Activated CD8-positive, alpha-beta memory T cell treated with anti-CD3 and anti-CD28 coated beads, Interleukin-2, amount 10 ng/mL, durations not matched to agents 7 days and 5 days (primary cell): ENCODE data around the gene TTL. TPM values are rescaled to one million over a fixed set of nuclear protein-coding genes. Genes with fewer than 3 reads are reported as not detected.
A peak's percentile ranks its signal among the peaks of the same experiment; 100 is the strongest.

Experiments
- ATAC-seq: fragments of 150-1000 bp; cut with Tn5 transposase; one replicate; pipeline ENCODE4 v1.10.0; 2021; ENCODE audit warnings: moderate library complexity
- CTCF ChIA-PET: fragments of 350-600 bp; sonication (Branson Sonifier 250); formaldehyde crosslinking; loops from one replicate; lab custom pipeline; 2021; ENCODE audit warnings: antibody characterized with exemption; lab: Charles Lee
- DNase-seq: peaks from one replicate; pipeline ENCODE4 v3.0.0-alpha.2; 2020
- H3K27ac Mint-ChIP-seq: one replicate; pipeline ENCODE4 v1.8.0; 2021; ENCODE audit warnings: mild to moderate bottlenecking, mixed read lengths
- H3K27me3 Mint-ChIP-seq: one replicate; pipeline ENCODE4 v1.8.0; 2021; ENCODE audit warnings: mixed read lengths
- H3K36me3 Mint-ChIP-seq: one replicate; pipeline ENCODE4 v1.8.0; 2021; ENCODE audit warnings: mild to moderate bottlenecking, mixed read lengths
- H3K4me1 Mint-ChIP-seq: one replicate; pipeline ENCODE4 v1.8.0; 2021; ENCODE audit warnings: mixed read lengths
- H3K4me3 Mint-ChIP-seq: one replicate; pipeline ENCODE4 v1.8.0; 2021; ENCODE audit warnings: mild to moderate bottlenecking, moderate library complexity, mixed read lengths
- H3K9me3 Mint-ChIP-seq: one replicate; pipeline ENCODE4 v1.8.0; 2022; ENCODE audit warnings: low read depth, mixed read lengths
- total RNA-seq, 2 experiments: library from RNA; stranded (reverse); gene quantifications; one replicate each; pipeline ENCODE4 v1.2.3, GENCODE V29; 2021

The TTL gene
- total RNA-seq, 2 experiments from 2014 or later: 33.0 to 41.2 TPM

DNA sequence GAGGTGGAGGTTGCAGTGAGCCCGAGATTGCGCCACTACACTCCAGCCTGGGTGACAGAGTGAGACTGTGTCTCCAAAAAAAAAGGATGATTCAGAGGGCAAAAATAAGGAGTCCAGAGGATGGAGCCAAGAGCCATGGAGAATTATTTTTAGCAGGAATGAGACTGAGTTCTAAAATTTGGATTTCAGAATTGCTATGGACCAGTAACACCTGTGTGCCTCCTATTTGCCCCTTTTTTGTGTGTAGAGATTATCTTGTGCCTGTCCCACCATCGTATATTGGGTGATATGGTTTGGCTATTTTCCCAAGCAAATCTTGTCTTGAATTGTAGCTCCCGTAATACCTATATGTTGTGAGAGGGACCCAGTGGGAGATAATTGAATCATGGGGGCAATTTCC, 32.1 kb upstream of the TTL start:
- H3K9me3 Mint-ChIP-seq: no peaks in the 10 kb centered on the region
- no peaks in the 10 kb centered on the region for H3K4me1 Mint-ChIP-seq
- no peak for DNase-seq
- CTCF ChIA-PET: no interaction called here
- no peaks in the 10 kb centered on the region for H3K36me3 Mint-ChIP-seq
- H3K27me3 Mint-ChIP-seq: peaks cover 4% of the 10 kb centered on the region
- H3K27ac Mint-ChIP-seq: no peak overlapping the region
- ATAC-seq: no peak
- no peak overlapping the region for H3K4me3 Mint-ChIP-seq

DNA sequence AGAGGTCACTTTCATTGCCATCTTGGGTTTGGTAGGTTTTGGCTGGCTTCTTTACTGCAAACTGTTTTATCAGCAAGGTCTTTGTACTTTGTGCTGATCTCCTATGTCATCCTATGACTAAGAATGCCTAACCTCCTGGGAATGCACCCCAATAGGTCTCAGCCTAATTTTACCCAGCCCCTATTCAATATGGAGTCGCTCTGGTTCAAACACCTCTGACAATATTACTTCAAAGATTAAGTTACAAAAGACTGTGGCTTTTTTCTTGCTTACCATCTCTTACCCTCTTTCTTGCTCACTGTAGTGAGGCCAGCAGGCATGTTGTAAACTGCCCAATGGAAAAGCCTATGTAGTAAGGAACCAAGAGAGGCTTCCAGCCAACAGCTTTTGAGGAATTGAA, 30.6 kb upstream of the TTL start:
- no peaks in the 10 kb centered on the region for H3K36me3 Mint-ChIP-seq
- ATAC-seq (no peak), DNase-seq (no peak)
- peaks cover 2% of the 10 kb centered on the region for H3K27me3 Mint-ChIP-seq
- no peak overlapping the region for H3K27ac Mint-ChIP-seq
- CTCF ChIA-PET: no interaction called here
- no peaks in the 10 kb centered on the region for H3K9me3 Mint-ChIP-seq
- H3K4me1 Mint-ChIP-seq: no peaks in the 10 kb centered on the region
- H3K4me3 Mint-ChIP-seq: no peak overlapping the region

DNA sequence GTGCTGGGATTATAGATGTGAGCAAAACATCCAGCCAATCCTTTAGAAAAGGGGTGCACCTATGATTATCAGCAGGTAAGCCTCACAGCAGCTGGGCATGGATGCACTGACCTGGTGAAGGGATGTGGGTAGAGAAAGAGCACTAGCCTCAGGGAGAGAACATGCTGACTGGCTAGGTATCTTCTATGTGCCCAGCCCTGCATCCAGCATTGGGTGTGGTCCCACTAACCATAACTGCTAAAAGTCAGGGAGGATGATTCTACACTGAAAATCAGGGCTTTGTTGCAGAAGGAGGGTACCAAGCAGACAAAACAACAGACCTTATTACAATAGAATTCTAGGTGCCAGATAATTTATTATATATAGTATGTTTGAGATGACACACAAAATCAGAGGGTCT, 27.4 kb upstream of the TTL start:
- peaks cover 3% of the 10 kb centered on the region for H3K27me3 Mint-ChIP-seq
- ATAC-seq (no peak), DNase-seq (no peak)
- H3K27ac Mint-ChIP-seq: no peak overlapping the region
- CTCF ChIA-PET: no interaction called here
- H3K36me3 Mint-ChIP-seq: no peaks in the 10 kb centered on the region
- no peaks in the 10 kb centered on the region for H3K9me3 Mint-ChIP-seq
- H3K4me1 Mint-ChIP-seq: no peaks in the 10 kb centered on the region
- no peak overlapping the region for H3K4me3 Mint-ChIP-seq

DNA sequence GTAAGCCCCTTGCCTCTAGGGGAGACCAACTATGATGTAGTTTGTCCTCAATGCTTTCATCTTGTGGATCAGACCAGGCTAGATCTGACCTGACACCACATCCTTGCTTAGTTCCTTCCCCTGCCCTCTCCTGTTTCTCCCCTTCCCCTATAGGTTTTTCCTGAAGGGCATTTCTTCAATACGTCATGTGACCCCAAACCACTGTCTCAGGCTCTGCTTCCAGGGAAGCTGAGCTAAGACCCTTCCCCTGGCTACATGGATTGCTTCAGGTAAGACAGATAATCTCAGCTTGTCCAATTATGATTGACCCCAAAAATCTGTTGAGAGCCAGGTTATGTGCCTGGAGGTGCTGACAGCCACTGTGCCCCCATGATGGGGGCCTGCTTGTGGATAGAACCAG, 22.6 kb upstream of the TTL start:
- Mint-ChIP-seq H3K36me3 (no peaks in the 10 kb centered on the region), H3K9me3 (no peaks in the 10 kb centered on the region), H3K4me3 (no peak overlapping the region), H3K4me1 (no peaks in the 10 kb centered on the region), H3K27ac (no peak overlapping the region), H3K27me3 (peaks cover 30% of the 10 kb centered on the region)
- CTCF ChIA-PET: no interaction called here
- DNase-seq (no peak), ATAC-seq (no peak)

DNA sequence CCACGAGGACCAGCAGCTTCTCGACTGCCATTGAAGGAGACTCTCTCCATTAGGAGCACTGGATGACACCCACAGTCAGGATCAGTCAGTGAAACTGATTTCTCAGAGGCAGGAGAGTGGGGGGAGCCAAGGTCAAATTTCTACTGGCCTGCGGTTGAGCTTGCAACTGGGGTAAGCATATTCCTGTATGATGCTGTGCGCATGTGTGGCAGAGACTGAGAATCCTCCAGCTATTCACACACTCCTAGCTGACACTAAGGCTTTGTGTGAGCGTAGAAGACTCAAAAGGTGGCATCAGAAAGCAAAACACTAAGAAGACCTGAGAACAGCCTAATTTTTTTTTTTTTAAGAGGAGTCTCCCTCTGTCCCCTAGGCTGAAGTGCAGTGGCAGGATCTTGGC, 19.8 kb upstream of the TTL start:
- no peak overlapping the region for H3K4me3 Mint-ChIP-seq
- peaks cover 33% of the 10 kb centered on the region for H3K27me3 Mint-ChIP-seq
- no peaks in the 10 kb centered on the region for H3K36me3 Mint-ChIP-seq
- DNase-seq (no peak), ATAC-seq (no peak)
- CTCF ChIA-PET: interaction anchor here (1.0 to 2.4 kb wide), 2 partner anchors 10 to 18 kb away, joined by 3 to 9 read pairs; no protein-coding TSS in a partner anchor
- no peaks in the 10 kb centered on the region for H3K9me3 Mint-ChIP-seq
- no peak overlapping the region for H3K27ac Mint-ChIP-seq
- H3K4me1 Mint-ChIP-seq: no peaks in the 10 kb centered on the region

DNA sequence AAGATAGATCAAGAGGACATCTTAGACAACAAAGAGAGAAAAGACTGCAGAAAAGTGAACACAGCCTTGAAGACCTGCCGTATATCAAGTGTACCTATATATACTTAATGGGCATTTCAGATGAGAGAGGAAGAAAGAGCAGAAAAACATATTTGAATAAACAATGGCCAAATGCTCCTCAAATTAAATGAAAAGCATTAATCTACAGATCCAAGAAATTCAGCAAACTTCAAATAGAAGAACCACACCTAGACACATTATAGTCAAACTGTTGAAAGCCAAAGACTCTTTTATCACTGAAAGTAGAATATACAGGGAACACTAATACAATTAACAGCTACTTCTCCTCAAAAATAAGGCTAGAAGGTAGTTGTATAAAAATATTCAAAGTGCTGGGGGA, 18.7 kb upstream of the TTL start:
- Mint-ChIP-seq H3K27me3 (peaks cover 43% of the 10 kb centered on the region), H3K36me3 (no peaks in the 10 kb centered on the region), H3K27ac (no peak overlapping the region), H3K4me1 (no peaks in the 10 kb centered on the region), H3K4me3 (no peak overlapping the region), H3K9me3 (no peaks in the 10 kb centered on the region)
- DNase-seq (no peak), ATAC-seq (no peak)
- CTCF ChIA-PET: interaction anchor here (2.4 kb wide), 1 partner anchor 11 kb away, joined by 9 read pairs; no protein-coding TSS in a partner anchor

DNA sequence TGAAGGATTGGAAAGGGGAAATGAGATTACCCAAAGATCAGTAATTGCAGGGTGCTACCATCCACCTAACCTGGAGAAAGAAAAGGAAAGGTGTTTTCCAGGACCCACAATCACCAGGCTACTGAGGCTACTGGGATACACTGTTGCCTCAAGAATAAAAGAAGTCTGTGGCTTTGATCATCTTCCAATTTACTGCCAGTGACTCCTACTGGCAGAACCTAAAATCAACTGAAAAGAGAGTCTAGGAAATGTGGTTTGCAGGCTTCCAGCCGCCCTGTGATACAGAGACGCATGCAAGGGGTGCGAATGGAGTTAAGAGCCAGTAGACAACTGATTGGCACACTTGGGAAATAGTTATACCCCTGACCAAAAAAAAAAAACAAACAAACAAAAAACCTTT, 16.6 kb upstream of the TTL start:
- H3K27ac Mint-ChIP-seq: no peak overlapping the region

DNA sequence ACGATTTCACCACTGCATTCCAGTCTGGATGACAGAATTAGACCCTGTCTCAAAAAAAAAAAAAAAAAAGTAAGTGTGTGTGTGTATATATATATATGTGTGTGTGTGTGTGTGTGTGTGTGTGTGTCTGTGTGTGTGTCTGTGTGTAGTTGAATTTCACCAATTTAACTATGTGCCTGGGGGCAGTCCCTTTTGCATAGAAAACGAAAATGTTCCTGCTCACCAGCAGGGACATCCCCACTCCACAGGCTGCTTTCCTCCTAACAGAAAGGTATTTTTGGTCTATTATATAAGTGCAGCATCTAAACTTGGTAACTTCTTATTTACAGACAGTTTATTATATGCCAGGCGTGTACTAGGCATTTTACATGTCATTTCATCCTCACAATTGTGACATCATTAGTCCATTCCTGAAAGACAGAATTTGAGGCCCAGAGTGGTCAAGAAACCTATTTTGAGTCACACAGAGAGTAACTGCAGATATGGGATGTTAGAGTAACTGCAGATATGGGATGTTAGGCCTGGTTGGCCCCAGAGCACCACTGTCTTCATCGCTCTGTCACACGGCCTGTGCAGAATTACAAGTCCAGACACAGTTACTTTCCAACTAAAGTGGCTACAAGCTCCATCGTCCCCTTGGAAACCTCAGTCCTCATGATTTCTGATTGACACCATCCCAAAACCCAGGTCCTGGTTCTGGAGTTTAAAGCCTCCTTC, 9.3 kb upstream of the TTL start:
- no peaks in the 10 kb centered on the region for H3K9me3 Mint-ChIP-seq
- CTCF ChIA-PET: interaction anchor here (0.6 kb wide), 1 partner anchor 407 kb away, joined by 3 read pairs; no protein-coding TSS in a partner anchor
- H3K36me3 Mint-ChIP-seq: no peaks in the 10 kb centered on the region
- no peaks in the 10 kb centered on the region for H3K4me1 Mint-ChIP-seq
- H3K4me3 Mint-ChIP-seq: no peak overlapping the region
- H3K27me3 Mint-ChIP-seq: peaks cover 12% of the 10 kb centered on the region
- ATAC-seq (no peak), DNase-seq (peak; percentile 35)
- H3K27ac Mint-ChIP-seq: no peak overlapping the region

More for the DNA sequence above, 16.6 kb upstream of the TTL start:
- ATAC-seq: no peak
- no peaks in the 10 kb centered on the region for H3K4me1 Mint-ChIP-seq
- H3K27me3 Mint-ChIP-seq: peaks cover 47% of the 10 kb centered on the region
- DNase-seq: peak; percentile 19
- H3K36me3 Mint-ChIP-seq: no peaks in the 10 kb centered on the region
- CTCF ChIA-PET: no interaction called here
- H3K9me3 Mint-ChIP-seq: no peaks in the 10 kb centered on the region
- no peak overlapping the region for H3K4me3 Mint-ChIP-seq

DNA sequence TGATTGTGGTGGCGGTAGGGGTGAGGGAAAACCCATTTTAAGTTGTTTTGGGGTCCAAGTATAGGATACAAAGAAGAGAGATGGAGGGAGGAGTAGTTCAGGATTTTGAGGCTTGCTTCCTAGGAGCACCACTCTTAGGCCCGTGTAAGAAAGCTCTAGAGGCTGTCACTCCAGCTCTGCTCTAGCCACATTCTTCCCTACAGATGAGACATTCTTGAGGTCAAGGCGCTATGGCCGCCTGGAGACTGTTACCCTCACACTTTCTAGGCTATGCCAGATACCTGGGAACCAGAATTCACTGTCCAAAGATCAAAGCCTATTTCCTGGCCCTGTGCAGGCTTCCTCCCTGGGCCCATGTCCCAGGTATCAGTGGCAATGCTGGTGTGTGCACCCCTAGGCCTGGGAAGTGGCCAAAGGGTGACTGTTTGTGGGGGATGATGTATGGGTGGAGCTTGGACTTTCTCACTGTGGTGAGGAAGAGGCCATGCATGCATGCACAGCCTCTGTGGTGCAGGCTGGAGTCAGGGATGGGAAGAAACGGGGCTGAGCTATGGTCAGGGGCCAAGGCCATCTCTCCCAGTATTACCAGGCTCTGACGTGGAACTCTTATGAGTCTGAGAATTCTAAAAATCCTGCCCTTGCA, 7.0 kb upstream of the TTL start:
- DNase-seq: peak; percentile 31
- no peak for ATAC-seq
- no peaks in the 10 kb centered on the region for H3K36me3 Mint-ChIP-seq
- CTCF ChIA-PET: no interaction called here
- H3K9me3 Mint-ChIP-seq: no peaks in the 10 kb centered on the region
- no peak overlapping the region for H3K27ac Mint-ChIP-seq
- no peak overlapping the region for H3K4me3 Mint-ChIP-seq
- H3K4me1 Mint-ChIP-seq: no peaks in the 10 kb centered on the region
- H3K27me3 Mint-ChIP-seq: peaks cover 6% of the 10 kb centered on the region

DNA sequence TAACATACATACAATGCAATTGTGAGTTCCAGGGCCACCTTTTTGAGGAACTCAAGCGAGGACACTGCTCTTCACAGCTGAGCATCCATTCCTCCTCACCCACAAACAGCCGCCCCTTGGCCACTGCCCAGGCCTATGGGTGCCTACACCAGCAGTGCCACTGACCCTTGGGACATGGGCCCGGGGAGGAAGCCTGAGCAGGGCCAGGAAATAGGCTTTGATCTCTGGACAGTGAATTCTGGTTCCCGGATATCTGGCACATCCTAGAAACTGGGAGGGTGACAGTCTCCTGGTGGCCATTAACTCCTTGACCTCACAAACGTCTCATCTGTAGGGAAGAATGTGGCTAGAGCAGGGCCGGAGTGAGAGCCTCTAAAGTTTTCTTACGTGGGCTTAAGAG, 5.5 kb upstream of the TTL start:
- Mint-ChIP-seq H3K9me3 (no peaks in the 10 kb centered on the region), H3K27ac (no peak overlapping the region), H3K36me3 (no peaks in the 10 kb centered on the region), H3K4me3 (no peak overlapping the region), H3K4me1 (peaks cover 5% of the 10 kb centered on the region), H3K27me3 (peaks cover 6% of the 10 kb centered on the region)
- ATAC-seq (no peak), DNase-seq (peak; percentile 25)
- CTCF ChIA-PET: no interaction called here

DNA sequence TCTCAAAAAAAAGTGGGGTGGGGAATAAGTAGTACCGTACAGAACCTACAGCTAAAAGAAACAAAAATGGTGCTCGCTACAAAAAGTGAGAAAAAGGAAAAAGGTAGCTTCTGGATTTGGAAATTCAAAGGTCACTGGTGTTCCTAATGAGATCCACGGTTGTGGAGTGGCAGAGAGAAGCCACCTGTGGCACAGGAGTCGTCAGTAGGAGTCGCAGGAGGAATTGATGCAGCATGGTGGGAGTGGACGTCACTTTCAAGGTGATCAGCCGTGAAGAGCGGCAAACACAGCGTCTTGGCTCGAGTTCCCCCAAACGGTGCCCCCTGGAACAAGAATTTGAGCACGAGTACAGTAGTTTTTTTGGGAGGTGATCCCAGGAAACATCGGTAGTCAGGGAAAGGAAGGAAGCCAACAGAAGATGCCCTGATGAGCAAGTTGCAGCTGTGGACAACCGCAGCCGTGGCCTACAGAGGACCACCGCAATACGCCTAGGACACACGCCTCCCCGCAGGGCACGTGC, 1.4 kb upstream of the TTL start:
- CTCF ChIA-PET: interaction anchor here (0.7 to 2.8 kb wide), 29 partner anchors 8 to 461 kb away, joined by 3 to 20 read pairs (median 4); no protein-coding TSS in a partner anchor
- peaks cover 23% of the 10 kb centered on the region for H3K4me1 Mint-ChIP-seq

DNA sequence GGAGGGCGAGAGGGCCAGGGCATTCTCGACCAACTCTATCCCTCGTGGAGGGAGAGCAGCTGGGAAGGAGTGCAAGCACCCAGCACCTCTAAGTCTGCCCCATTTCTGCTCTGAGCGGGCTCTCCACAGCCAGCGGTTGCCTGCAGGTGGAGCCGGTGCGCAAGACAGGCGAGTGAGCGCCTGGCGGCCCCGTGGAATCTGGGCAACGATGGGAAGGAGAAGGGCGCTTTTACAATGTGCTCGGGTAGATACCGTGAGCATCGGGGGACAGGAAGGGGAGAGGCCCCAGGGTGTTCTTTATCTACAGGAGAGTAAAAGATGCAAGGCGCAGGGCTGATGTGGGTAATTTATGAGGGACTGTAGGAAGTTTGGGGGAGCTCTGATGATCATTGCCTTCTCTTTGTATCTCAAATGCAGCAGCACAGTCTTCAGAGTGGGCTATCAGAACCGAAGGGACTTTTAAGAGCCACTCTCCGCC, 867 bp upstream of the TTL start:
- DNase-seq (peak; percentile 91), ATAC-seq (peak; percentile 83)
- CTCF ChIA-PET: interaction anchor here (0.9 to 2.8 kb wide), 26 partner anchors 8 to 461 kb away, joined by 3 to 20 read pairs (median 4); no protein-coding TSS in a partner anchor
- peaks cover 6% of the 10 kb centered on the region for H3K27me3 Mint-ChIP-seq
- H3K4me3 Mint-ChIP-seq: peak overlapping the region; percentile 86
- H3K36me3 Mint-ChIP-seq: peaks cover 13% of the 10 kb centered on the region
- H3K27ac Mint-ChIP-seq: peak overlapping the region; percentile 88
- peaks cover 23% of the 10 kb centered on the region for H3K4me1 Mint-ChIP-seq
- no peaks in the 10 kb centered on the region for H3K9me3 Mint-ChIP-seq

More for the DNA sequence above, 1.4 kb upstream of the TTL start:
- ATAC-seq (no peak), DNase-seq (peak; percentile 47)
- Mint-ChIP-seq H3K9me3 (no peaks in the 10 kb centered on the region), H3K27me3 (peaks cover 6% of the 10 kb centered on the region), H3K27ac (peak overlapping the region; percentile 88), H3K36me3 (peaks cover 12% of the 10 kb centered on the region), H3K4me3 (peak overlapping the region; percentile 86)

DNA sequence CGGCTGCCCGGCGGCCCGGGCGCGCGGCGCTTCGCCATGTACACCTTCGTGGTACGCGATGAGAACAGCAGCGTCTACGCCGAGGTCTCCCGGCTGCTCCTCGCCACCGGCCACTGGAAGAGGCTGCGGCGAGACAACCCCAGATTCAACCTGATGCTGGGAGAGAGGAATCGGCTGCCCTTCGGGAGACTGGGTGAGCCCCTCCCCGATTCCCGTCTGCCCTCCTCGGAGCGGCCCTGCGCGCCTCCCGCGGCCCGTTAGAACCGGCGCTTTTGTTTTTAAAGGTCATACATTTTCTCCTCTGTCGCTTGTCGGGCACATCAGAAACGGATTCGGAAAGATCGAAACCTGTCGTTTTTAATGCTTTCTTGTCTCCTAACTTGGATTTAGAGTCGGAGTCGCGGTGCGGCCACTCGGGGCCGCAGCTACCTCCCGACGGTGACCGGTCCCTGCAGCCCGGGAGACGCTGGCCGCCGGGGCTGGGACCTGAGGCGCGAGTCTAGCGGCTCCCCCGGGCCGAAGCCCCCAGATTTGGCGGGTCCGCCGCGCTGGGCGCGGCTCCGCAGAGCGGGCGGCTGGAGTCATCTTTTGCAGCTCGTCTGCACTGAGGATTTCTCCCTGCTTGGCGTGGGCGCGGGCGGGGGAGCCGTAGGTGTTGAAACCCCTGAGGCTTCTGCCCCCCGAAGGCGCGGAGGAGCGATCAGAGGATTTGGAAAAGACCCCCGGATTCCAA, 519 bp downstream of the TTL start:
- Mint-ChIP-seq H3K9me3 (no peaks in the 10 kb centered on the region), H3K4me1 (peaks cover 31% of the 10 kb centered on the region), H3K27ac (peak overlapping the region; percentile 81), H3K36me3 (peaks cover 18% of the 10 kb centered on the region), H3K27me3 (peaks cover 6% of the 10 kb centered on the region), H3K4me3 (peak overlapping the region; percentile 94)
- peak; percentile 50 for DNase-seq
- ATAC-seq: peak; percentile 4
- CTCF ChIA-PET: interaction anchor here (0.7 to 1.5 kb wide), 3 partner anchors 12 to 459 kb away, joined by 3 to 5 read pairs (median 4); no protein-coding TSS in a partner anchor
